Type B pancreatic cell (in vitro differentiated cells): ENCODE results near the gene KANSL3. TPM values are rescaled to one million over a fixed set of nuclear protein-coding genes. Genes with fewer than 3 reads are reported as not detected.
"Not testable (repeated sequence)": the region's sequence is repeated elsewhere in the genome, so short reads cannot be mapped to it uniquely, and the experiment has no call there.

Experiments
- DNase-seq: peaks from one replicate; pipeline ENCODE4 v3.0.0; 2021; ENCODE audit warnings: mixed read lengths; ENCODE audit not compliant: unreplicated experiment; ENCODE audit errors: extremely low spot score
- H3K27ac Mint-ChIP-seq: 2 replicates; pipeline ENCODE4 v1.8.0; 2021; ENCODE audit warnings: mild to moderate bottlenecking, mixed read lengths
- H3K27me3 Mint-ChIP-seq: 2 replicates; pipeline ENCODE4 v1.8.0; 2021; ENCODE audit warnings: mixed read lengths
- H3K36me3 Mint-ChIP-seq: 2 replicates; pipeline ENCODE4 v1.8.0; 2021; ENCODE audit warnings: mixed read lengths
- H3K4me1 Mint-ChIP-seq: one replicate; pipeline ENCODE4 v1.8.0; 2021; ENCODE audit warnings: mixed read lengths; ENCODE audit not compliant: unreplicated experiment
- H3K4me3 Mint-ChIP-seq: 2 replicates; pipeline ENCODE4 v1.8.0; 2021; ENCODE audit warnings: mild to moderate bottlenecking, mixed read lengths
- H3K9me3 Mint-ChIP-seq: 2 replicates; pipeline ENCODE4 v1.8.0; 2021; ENCODE audit warnings: mixed read lengths
- total RNA-seq: library from RNA; stranded (reverse); gene quantifications from 2 replicates; pipeline ENCODE4 v1.2.1, GENCODE V29; 2021; ENCODE audit warnings: low replicate concordance
- TF ChIP-seq, protein P1 (sequence below): fragments of 200-600 bp; sonication (generic); conservative IDR thresholded peaks from 2 replicates; pipeline ENCODE4 v1.5.0; 2021; ENCODE audit warnings: antibody characterized with exemption, mild to moderate bottlenecking

The KANSL3 gene
- total RNA-seq, 1 donor from 2014 or later = 53.2 TPM

DNA sequence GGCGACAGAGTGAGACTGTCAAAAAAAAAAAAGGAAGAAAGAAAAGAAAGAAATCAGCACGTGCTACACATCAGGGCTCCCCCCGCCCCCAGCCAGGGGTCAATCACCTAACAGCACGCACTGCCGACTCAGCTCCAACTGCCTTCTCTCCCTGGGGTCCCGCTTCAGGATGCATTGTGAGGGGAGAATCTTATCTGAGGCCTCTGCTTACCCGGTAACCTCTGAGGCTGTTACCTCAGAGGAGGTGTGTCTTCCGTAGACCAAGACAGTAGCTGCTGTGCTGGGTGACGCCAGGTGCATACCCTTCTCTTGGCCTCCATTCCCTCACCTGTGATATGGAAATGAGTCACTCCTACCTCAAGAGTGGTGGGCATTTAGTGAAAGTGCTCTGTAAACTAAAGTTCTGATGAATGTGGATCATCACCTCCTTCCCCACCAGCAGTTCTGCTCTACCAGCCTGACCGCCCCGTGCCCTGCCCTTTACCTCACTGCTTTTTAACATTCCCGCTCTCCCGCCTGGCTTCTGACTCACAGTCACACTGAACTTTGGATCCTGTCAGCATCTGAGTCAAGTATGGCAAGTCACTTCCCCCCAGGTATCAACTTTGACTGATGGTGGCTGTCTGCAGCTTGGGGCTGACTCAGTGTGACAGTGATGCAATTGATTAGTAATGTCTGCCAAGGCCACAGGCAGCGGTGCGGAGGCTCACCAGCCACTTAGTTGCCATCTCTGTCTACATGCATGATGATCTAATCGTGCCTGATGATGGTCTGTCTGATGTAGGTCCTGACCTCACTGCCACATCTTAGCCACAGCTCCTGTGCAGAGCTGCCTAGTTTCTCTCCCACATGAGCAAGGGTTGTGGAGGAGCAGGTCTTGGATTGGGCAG, 81.4 kb downstream of the KANSL3 start:
- peak overlapping the region; percentile 23 for H3K4me3 Mint-ChIP-seq
- no peaks in the 10 kb centered on the region for H3K36me3 Mint-ChIP-seq
- H3K27ac Mint-ChIP-seq = peak overlapping the region; percentile 76
- H3K4me1 Mint-ChIP-seq = peaks cover 11% of the 10 kb centered on the region
- no peak for DNase-seq
- peaks cover 4% of the 10 kb centered on the region for H3K9me3 Mint-ChIP-seq
- TF ChIP-seq, protein P1, sequence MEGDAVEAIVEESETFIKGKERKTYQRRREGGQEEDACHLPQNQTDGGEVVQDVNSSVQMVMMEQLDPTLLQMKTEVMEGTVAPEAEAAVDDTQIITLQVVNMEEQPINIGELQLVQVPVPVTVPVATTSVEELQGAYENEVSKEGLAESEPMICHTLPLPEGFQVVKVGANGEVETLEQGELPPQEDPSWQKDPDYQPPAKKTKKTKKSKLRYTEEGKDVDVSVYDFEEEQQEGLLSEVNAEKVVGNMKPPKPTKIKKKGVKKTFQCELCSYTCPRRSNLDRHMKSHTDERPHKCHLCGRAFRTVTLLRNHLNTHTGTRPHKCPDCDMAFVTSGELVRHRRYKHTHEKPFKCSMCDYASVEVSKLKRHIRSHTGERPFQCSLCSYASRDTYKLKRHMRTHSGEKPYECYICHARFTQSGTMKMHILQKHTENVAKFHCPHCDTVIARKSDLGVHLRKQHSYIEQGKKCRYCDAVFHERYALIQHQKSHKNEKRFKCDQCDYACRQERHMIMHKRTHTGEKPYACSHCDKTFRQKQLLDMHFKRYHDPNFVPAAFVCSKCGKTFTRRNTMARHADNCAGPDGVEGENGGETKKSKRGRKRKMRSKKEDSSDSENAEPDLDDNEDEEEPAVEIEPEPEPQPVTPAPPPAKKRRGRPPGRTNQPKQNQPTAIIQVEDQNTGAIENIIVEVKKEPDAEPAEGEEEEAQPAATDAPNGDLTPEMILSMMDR = no peak
- no peaks in the 10 kb centered on the region for H3K27me3 Mint-ChIP-seq

DNA sequence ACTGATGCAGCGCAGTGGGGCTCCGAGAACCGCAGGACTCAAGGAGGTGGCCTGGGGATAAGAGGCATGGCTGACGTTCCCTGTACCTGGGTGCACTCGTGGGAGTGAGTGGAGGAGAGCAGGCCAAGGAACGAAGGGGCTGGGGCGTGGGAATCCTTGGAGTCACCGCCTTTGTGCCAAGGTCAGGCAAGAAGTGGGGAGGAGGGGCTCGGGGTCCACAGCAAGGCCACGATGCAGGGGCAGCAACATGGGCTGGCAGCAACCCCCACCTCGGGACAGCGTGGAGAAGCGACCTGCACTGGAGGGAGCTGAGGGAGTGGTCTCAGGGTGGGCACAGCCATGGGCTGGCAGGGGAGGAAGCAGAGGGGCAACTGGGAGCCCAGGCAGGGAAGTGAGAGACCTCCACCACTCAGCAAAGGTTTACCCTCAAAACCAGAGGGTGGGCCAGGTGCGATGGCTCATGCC, 82.9 kb downstream of the KANSL3 start:
- Mint-ChIP-seq H3K36me3 (no peaks in the 10 kb centered on the region), H3K4me3 (no peak overlapping the region), H3K27ac (no peak overlapping the region), H3K4me1 (peaks cover 11% of the 10 kb centered on the region), H3K9me3 (peaks cover 4% of the 10 kb centered on the region), H3K27me3 (no peaks in the 10 kb centered on the region)
- TF ChIP-seq, protein P1 = no peak
- DNase-seq = no peak

DNA sequence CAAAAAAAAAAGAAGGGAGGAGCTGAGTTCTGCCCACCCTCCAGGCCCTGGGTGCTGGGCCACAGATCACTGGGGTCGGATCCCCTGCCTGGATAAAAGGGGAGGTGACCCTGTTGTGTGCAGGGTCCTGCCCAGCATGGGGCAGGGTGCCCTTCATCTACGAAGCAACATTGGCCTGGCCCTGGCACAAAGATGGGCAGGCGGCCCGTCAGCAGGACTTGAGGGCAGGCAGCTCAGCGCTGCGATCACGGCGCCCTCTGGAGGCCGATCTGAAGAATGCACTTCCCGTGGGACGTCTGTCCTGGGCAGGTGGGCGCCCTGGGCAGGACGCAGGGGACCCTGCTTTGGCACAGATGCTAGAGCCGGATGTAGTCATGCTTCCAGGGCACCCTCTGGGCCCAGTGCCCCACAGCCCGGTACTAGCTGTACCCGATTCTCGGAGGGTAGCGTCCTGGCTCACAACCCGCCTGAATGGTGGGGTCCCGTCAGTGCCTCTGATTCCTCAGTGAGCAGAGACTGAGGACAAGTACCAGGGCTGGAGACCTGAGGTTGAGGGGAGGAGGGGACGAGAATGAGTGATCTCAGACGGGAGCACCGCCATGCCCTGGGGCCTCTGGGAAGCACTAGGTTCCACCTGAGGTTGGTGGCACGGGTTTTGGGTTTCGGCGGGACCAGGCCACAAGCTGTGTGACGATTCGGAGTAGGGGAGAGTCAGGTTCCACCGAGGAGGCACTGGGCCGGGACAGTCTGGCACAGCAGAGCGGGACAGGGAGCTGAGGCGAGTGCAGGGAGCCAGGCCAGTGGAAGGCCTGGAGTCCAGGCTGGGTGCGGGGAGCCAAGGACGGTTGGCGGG, 83.6 kb downstream of the KANSL3 start:
- H3K4me3 Mint-ChIP-seq = no peak overlapping the region
- no peak overlapping the region for H3K27ac Mint-ChIP-seq
- no peak for DNase-seq
- peaks cover 11% of the 10 kb centered on the region for H3K4me1 Mint-ChIP-seq
- H3K9me3 Mint-ChIP-seq = peaks cover 4% of the 10 kb centered on the region
- TF ChIP-seq, protein P1 = peak; percentile 98
- H3K27me3 Mint-ChIP-seq = no peaks in the 10 kb centered on the region
- H3K36me3 Mint-ChIP-seq = no peaks in the 10 kb centered on the region

DNA sequence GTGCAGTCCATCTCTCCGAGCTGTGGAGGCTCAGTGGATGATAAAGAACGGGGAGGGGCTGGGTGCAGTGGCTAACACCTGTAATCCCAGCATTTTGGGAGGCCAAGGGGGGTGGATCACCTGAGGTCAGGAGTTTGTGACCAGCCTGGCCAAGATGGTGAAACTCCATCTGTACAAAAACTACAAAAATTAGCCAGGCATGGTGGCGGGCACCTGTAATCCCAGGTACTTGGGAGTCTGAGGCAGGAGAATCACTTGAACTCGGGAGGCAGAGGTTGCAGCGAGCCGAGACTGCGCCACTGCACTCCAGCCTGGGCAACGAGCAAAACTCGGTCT, 84.2 kb downstream of the KANSL3 start:
- not testable (repeated sequence) for H3K4me3 Mint-ChIP-seq, H3K36me3 Mint-ChIP-seq, DNase-seq, H3K27ac Mint-ChIP-seq, H3K27me3 Mint-ChIP-seq, H3K9me3 Mint-ChIP-seq
- peaks cover 11% of the 10 kb centered on the region for H3K4me1 Mint-ChIP-seq

DNA sequence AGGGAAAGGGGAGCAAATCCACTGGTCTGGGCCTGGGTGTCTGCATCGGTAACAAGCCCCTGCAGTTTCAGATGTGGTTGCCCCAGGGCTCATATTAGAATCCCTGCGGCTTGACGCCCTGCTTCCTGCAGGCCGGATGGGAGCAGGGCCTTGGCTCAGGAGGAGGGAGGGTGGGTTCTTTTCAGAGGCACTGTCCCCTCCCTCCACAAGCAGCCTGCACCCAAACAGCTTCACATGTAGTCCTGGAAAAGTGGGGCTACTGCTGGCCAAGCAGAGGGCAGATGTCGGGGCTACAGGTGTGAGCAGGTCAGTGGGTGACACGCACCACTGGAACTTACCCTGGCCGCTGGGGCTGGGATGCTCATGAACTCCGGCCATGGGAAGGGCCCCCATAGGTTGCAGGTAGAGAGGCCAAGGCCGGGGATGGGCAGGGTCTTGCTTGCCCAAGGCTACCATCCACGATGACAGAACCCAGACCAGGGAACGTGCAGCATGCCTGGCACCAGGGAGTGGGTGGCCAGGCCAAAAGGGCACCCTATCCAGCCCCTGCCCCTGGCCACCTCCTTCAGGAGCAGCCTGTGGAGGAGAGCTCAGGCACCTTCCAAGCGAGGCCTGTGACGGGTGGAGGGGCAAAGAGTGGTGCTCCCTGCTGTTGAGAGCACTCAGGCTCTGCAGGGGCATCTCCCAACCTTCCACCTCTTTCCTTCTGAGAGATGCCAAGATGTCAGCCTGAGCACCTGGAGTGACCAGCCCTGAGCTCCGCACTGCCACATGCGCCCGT, 84.7 kb downstream of the KANSL3 start:
- no peak overlapping the region for H3K4me3 Mint-ChIP-seq
- no peak overlapping the region for H3K27ac Mint-ChIP-seq
- no peak for DNase-seq
- peaks cover 4% of the 10 kb centered on the region for H3K9me3 Mint-ChIP-seq
- H3K27me3 Mint-ChIP-seq = no peaks in the 10 kb centered on the region
- TF ChIP-seq, protein P1 = no peak
- no peaks in the 10 kb centered on the region for H3K36me3 Mint-ChIP-seq
- peaks cover 11% of the 10 kb centered on the region for H3K4me1 Mint-ChIP-seq
